Nephron progenitor cell (in vitro differentiated cells): ENCODE results near the gene TRIO.

Experiments
- DNase-seq: peaks from one replicate; pipeline ENCODE4 v3.0.0; 2021
- H3K27ac Mint-ChIP-seq: 2 replicates; pipeline ENCODE4 v1.8.0; 2021; ENCODE audit warnings: mild to moderate bottlenecking, moderate library complexity, mixed read lengths
- H3K27me3 Mint-ChIP-seq: 2 replicates; pipeline ENCODE4 v1.8.0; 2021; ENCODE audit warnings: mild to moderate bottlenecking, low read depth, mixed read lengths; ENCODE audit not compliant: poor library complexity
- H3K36me3 Mint-ChIP-seq: 2 replicates; pipeline ENCODE4 v1.8.0; 2021; ENCODE audit warnings: low read depth, mixed read lengths
- H3K4me1 Mint-ChIP-seq: 2 replicates; pipeline ENCODE4 v1.8.0; 2021; ENCODE audit warnings: mixed read lengths
- H3K4me3 Mint-ChIP-seq: 2 replicates; pipeline ENCODE4 v1.8.0; 2021; ENCODE audit warnings: mild to moderate bottlenecking, moderate library complexity, mixed read lengths
- H3K9me3 Mint-ChIP-seq: 2 replicates; pipeline ENCODE4 v1.8.0; 2021; ENCODE audit warnings: mild to moderate bottlenecking, moderate library complexity, mixed read lengths
- TF ChIP-seq, protein P1 (sequence below): fragments of 200-600 bp; sonication (generic); IDR thresholded peaks from 2 replicates; pipeline ENCODE4 v1.5.0; 2021; ENCODE audit warnings: antibody characterized with exemption

Gene TRIO

DNA sequence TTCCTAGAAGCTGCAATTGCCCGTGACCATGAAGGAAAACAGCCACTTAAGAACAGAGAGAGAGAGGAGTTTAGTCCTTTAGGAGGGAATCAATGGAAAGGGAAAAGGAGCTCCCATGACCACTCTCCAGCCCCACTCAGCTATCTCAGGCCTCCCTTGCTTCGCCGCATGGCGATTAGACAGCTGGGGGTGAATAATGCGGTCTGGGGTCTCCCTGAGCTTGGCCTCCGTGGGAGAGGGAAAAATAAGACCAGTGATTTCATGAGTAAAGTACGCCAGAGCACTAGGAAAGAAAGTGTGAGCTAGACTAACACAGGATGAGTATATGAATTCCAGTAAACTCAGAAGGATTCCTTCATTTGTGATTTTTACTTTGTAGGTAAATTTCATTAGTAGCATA is 180.3 kb downstream of the TRIO start:
- no peak for DNase-seq
- Mint-ChIP-seq H3K4me3 (no peak overlapping the region), H3K27me3 (peaks cover 2% of the 10 kb centered on the region), H3K27ac (peak overlapping the region; percentile 98), H3K4me1 (peaks cover 47% of the 10 kb centered on the region), H3K36me3 (peaks cover 70% of the 10 kb centered on the region), H3K9me3 (peaks cover 19% of the 10 kb centered on the region)
- TF ChIP-seq, protein P1, sequence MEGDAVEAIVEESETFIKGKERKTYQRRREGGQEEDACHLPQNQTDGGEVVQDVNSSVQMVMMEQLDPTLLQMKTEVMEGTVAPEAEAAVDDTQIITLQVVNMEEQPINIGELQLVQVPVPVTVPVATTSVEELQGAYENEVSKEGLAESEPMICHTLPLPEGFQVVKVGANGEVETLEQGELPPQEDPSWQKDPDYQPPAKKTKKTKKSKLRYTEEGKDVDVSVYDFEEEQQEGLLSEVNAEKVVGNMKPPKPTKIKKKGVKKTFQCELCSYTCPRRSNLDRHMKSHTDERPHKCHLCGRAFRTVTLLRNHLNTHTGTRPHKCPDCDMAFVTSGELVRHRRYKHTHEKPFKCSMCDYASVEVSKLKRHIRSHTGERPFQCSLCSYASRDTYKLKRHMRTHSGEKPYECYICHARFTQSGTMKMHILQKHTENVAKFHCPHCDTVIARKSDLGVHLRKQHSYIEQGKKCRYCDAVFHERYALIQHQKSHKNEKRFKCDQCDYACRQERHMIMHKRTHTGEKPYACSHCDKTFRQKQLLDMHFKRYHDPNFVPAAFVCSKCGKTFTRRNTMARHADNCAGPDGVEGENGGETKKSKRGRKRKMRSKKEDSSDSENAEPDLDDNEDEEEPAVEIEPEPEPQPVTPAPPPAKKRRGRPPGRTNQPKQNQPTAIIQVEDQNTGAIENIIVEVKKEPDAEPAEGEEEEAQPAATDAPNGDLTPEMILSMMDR, result no peak

DNA sequence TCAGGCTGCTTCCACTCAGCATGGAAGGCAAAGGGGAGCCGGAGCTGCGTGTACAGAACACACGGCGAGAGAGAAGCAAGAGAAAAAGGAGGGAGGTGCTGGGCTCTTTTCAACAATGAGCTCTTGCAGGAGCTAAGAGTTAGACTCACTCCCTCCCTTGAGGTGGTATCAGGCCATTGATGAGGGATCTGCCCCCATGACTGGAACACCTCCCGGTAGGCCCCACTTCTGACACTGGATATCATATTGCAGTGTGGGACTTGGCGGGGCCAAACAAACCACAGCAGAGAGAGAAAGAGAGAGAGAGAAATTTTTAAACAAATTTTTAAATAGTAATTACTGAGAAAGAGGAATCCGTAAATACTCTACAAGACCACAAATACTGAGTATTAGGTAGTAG is 182.2 kb downstream of the TRIO start:
- no peak for DNase-seq
- peaks cover 2% of the 10 kb centered on the region for H3K27me3 Mint-ChIP-seq
- peaks cover 13% of the 10 kb centered on the region for H3K9me3 Mint-ChIP-seq
- H3K27ac Mint-ChIP-seq, result peak overlapping the region; percentile 91
- peaks cover 47% of the 10 kb centered on the region for H3K4me1 Mint-ChIP-seq
- TF ChIP-seq, protein P1, result no peak
- H3K36me3 Mint-ChIP-seq, result peaks cover 56% of the 10 kb centered on the region
- H3K4me3 Mint-ChIP-seq, result no peak overlapping the region

DNA sequence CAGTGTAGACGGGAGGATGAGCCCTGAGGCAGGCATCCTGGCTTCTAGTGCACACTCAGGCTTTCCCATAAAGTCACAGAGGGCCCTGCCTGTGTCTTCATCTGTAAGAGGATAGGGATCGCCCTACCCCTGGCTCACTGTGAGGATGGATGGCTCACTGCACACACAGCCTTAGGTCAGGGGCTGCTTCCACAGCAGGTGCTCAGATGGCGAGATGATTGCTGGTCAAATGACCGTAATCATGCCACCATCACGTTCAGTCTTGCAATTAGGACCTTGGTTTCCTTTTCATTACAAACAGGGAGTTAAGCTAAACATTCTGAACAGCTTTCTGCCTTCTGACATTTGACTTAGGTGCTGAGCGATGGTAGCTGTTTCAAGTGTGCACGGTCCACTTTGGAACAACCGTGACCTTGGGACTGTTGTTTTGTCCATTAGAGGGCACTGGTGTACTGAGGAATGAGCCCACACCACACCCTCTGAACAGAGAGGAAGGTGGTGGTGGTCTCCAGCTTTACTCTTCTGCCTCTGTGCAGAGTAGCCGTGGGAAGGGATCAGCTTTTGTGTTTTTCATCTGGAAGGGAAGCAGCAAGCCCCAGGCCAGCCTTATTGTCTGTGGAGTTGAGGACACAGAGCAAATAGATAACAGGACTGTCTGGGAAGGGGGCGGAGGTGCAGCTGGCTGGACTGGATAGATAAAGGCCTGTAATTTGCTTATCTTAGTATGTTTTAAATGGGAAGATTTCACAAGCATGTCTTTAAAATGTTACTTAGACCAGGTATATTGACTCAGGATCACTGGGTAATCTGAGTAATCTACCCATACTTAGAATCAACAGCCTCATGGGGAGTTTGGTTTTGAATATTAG is 183.1 kb downstream of the TRIO start:
- H3K4me1 Mint-ChIP-seq, result peaks cover 47% of the 10 kb centered on the region
- DNase-seq, result peak; percentile 12

DNA sequence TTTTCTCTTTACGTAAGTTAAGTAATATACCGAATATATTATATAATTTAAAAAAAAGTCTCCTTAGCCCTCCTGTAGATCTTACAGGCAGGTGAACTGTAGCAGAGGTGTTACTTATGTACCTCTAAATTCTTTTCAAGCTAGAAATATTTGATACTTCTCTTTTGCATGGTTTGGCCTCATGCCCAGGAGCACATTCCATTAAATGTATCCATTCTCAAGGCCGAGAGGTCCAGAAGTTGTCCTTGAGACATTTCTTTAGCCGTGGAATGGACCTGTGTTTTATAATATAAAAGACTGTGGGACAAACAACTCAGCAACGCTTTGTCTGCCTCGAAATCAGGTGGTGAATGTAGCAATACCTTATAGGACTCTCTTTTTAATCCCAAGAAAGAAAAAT is 184.5 kb downstream of the TRIO start:
- H3K4me1 Mint-ChIP-seq, result peaks cover 36% of the 10 kb centered on the region
- DNase-seq, result no peak

More for the DNA sequence above, 183.1 kb downstream of the TRIO start:
- TF ChIP-seq, protein P1, result peak; percentile 20
- H3K4me3 Mint-ChIP-seq, result no peak overlapping the region
- peak overlapping the region; percentile 27 for H3K27ac Mint-ChIP-seq
- peaks cover 2% of the 10 kb centered on the region for H3K27me3 Mint-ChIP-seq
- H3K9me3 Mint-ChIP-seq, result peaks cover 6% of the 10 kb centered on the region
- H3K36me3 Mint-ChIP-seq, result peaks cover 52% of the 10 kb centered on the region

DNA sequence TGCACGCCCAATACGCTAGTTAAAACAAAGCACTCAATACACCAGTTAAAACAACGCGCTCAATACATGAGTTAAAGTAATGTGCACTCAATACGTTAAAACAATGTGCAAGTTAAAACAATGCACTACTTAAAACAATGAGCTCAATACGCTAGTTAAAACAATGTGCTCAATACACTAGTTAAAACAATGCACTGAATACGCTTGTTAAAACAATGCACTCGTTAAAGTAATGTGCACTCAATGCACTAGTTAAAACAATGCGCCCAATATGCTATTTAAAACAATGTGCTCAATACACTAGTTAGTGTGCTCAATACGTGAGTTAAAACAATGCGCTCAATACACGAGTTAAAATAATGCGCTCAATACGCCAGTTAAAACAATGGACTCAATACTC is 185.0 kb downstream of the TRIO start:
- no peak overlapping the region for H3K27ac Mint-ChIP-seq
- peaks cover 31% of the 10 kb centered on the region for H3K4me1 Mint-ChIP-seq
- no peak for DNase-seq
- H3K27me3 Mint-ChIP-seq, result no peaks in the 10 kb centered on the region
- TF ChIP-seq, protein P1, result no peak
- peaks cover 43% of the 10 kb centered on the region for H3K36me3 Mint-ChIP-seq
- no peaks in the 10 kb centered on the region for H3K9me3 Mint-ChIP-seq
- no peak overlapping the region for H3K4me3 Mint-ChIP-seq

More for the DNA sequence above, 184.5 kb downstream of the TRIO start:
- Mint-ChIP-seq H3K9me3 (no peaks in the 10 kb centered on the region), H3K4me3 (no peak overlapping the region), H3K27me3 (no peaks in the 10 kb centered on the region), H3K36me3 (peaks cover 40% of the 10 kb centered on the region), H3K27ac (no peak overlapping the region)
- TF ChIP-seq, protein P1, result no peak

DNA sequence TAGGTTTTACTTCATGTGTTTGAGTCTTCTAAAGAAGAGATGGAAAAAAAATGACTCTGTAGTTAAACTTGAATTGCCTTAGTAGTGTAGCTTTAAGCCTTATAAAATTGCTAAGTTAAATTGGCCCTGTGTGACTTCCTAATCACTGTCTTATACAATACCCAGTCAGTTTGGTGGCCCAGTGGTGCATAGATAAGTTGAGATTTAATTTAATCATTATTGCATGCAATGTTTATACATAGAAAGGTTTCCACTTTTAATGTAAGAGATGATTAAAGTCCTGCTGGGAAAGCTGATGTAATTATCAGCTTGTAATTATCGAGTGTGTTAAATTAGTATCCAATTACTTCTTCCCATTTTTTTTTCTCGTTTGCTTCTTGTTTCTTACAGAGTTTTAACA is 187.1 kb downstream of the TRIO start:
- Mint-ChIP-seq H3K27me3 (no peaks in the 10 kb centered on the region), H3K4me1 (peaks cover 18% of the 10 kb centered on the region), H3K9me3 (no peaks in the 10 kb centered on the region), H3K36me3 (peaks cover 25% of the 10 kb centered on the region), H3K27ac (peak overlapping the region; percentile 32), H3K4me3 (no peak overlapping the region)
- TF ChIP-seq, protein P1, result no peak
- DNase-seq, result no peak
